Epithelial cell of prostate (primary cell): ENCODE measurements around the gene CFAP299.
"Not testable (repeated sequence)": the region's sequence is repeated elsewhere in the genome, so short reads cannot be mapped to it uniquely, and the experiment has no call there.

Experiments used
- DNase-seq: peaks from one replicate; pipeline ENCODE4 v3.0.0-alpha.2; 2011; ENCODE audit warnings: low read depth, low spot score
- H3K27ac ChIP-seq: fragments of 450-650 bp; 2 replicates; pipeline ENCODE4 v1.5.1; 2017; ENCODE audit warnings: mild to moderate bottlenecking

The CFAP299 gene

DNA sequence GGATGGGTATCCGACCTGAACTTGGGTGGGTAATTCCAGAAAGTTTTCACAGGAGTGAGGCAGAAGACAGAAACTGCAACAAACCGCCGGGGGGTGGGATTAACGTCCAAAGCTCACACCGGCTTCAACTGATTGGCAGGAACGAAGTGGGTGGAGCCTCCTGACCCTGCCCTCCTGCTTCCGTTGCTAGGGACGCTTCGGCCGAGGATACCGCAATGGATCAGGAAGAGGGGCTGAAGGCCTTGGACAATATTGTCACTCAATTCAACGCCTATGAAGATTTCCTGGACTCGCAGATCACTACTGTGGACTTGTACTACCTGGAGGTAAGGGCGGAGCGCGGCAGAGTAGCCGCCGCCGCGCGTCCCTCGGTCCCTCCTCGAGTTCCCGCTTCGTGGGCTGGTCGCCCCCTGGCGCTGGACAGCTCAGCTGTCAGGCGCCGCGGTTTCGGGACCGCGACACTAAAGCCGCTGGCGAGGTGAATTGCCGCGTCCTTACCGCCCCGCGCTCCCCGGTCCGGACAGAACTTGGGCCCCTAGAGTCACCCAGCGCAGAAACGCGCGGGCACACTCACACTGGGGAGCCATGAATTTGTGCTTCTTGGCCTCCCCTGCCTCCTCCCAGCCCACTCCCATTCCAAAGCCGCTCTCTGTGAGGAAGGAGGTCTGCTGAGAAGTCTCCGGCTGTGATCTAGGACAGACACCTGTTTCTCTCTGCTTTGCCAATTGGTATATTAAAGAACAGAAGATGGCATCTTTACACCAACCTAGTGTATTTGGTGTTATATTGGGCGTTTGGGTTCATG is at the start of gene CFAP299:
CFAP299 (plus strand) TSS at position 177 of the 805 bp plus-strand sequence.
- DNase-seq: peak; percentile 44
- no peak within 1 kb of the TSS for H3K27ac ChIP-seq

- no peak overlapping the region for H3K27ac ChIP-seq
- no peak for DNase-seq
Observed at GRCh38 chr4:80286451-80286850, 49.1 kb upstream of the CFAP299 start.

- DNase-seq, H3K27ac ChIP-seq: not testable (repeated sequence)
Observed at GRCh38 chr4:80290665-80291064, 44.9 kb upstream of the CFAP299 start.

DNA sequence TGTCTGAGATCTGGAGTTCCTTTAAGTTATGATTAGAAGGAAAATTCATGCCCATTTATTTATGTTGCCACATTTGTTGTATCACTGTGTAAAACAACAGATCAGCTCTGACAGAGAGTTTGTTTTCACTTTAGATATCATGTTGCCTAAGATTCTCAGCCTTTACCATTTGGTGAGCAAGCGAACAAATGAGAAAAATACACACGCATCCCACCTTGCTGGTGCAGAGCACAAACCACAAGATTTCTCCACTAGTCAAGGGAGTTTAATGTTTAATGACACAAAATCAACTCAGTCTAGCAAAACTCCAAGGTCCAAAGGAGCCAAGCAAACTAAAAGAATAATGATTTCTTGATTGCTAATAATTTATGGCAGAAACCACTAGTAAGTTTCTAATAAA is 41.3 kb upstream of the CFAP299 start:
- DNase-seq: no peak
- no peak overlapping the region for H3K27ac ChIP-seq

DNA sequence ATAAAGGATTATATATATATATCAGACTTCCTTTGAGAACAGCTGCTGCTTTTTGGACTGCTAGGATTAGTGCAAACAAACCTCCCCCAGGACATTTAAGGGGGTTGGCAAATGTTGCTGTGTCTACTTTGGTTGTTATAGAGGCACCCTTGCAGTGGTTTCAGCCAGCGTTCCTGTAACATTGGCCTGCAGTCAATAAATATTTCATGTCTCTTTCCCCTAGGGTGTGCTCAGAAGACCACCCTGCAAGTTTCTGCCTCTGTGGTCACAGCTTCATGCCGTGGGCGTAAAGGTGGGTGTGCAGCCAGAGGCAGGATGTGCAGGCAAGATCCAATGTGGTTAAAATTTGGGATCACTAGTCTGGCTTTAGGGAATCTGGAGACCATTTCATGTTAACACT is 40.2 kb upstream of the CFAP299 start:
- no peak for DNase-seq
- H3K27ac ChIP-seq: no peak overlapping the region

GRCh38 chr4:80295826-80296225 is 39.7 kb upstream of the CFAP299 start:
- no peak overlapping the region for H3K27ac ChIP-seq

GRCh38 chr4:80301884-80302283 is 33.6 kb upstream of the CFAP299 start:
- H3K27ac ChIP-seq: no peak overlapping the region
- DNase-seq: no peak

More at GRCh38 chr4:80295826-80296225, 39.7 kb upstream of the CFAP299 start:
- DNase-seq: no peak

DNA sequence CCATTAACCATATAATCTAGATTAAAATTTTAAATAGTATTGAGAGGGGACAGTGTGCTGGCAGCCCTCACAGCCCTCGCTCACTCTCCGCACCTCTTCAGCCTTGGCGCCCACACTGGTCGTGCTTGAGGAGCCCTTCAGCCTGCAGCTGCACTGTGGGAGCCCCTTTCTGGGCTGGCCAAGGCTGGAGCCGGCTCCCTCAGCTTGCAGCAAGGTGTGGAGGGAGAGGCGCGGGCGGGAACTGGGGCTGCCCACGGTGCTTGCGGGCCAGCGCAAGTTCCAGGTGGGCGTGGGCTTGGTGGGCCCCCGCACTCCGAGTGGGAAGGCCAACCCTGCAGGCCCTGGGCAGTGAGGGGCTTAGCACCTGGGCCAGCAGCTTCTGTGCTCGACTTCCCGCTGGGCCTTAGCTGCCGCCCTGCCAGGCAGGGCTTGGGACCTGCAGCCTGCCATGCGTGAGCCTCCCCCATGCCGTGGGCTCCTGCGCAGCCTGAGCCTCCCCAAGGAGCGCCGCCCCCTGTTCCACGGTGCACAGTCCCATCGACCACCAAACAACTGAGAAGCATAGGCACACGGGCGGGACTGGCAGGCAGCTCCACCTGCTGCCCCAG is 32.8 kb upstream of the CFAP299 start:
- DNase-seq: no peak
- H3K27ac ChIP-seq: no peak overlapping the region

DNA sequence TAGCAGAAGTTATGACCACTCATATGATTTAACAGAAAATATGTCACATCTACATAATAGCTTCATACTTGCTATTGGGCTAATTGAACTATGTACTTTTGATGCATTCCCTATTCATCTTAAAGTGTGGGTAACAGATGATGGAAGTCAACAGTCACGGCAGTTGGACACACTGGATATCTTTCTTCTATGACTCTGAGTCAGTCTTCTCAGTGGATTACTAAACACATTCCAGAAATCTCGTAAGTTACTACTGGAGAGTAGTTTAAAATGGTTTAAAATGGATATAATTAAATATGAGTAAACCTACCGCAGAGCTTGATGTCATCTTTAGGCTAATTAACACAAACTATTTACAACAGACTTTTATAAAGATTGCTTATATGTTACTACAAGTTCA is 30.1 kb upstream of the CFAP299 start:
- H3K27ac ChIP-seq: peak overlapping the region; percentile 89
- DNase-seq: no peak

GRCh38 chr4:80306260-80306659 is 29.3 kb upstream of the CFAP299 start:
- no peak for DNase-seq
- peak overlapping the region; percentile 89 for H3K27ac ChIP-seq

DNA sequence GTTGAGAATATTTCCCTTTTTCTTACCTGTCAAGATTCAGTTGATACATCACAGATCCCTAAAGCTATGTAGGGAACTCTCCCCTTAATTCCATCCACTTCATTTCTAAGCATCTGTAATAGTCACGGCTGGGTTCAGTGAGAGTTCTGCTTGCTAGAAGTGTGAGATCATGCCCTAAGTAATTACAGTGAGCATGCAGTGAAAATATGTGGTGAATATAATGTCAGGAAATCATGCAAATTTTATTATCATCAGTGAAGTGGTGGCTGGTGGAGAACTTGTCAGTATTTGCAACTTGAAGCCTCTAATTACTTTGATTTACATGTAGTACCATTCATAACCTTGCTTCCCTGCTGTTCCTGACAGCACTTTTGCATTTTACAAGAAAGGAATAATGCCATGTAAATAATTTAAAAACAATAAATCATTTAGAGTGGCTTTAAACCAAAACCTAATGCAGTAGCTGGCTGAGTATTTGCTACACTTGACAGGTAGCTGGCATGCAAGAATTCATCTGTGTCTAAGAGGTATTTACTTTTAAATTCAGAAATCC is 28.3 kb upstream of the CFAP299 start:
- DNase-seq: no peak
- peak overlapping the region; percentile 89 for H3K27ac ChIP-seq

DNA sequence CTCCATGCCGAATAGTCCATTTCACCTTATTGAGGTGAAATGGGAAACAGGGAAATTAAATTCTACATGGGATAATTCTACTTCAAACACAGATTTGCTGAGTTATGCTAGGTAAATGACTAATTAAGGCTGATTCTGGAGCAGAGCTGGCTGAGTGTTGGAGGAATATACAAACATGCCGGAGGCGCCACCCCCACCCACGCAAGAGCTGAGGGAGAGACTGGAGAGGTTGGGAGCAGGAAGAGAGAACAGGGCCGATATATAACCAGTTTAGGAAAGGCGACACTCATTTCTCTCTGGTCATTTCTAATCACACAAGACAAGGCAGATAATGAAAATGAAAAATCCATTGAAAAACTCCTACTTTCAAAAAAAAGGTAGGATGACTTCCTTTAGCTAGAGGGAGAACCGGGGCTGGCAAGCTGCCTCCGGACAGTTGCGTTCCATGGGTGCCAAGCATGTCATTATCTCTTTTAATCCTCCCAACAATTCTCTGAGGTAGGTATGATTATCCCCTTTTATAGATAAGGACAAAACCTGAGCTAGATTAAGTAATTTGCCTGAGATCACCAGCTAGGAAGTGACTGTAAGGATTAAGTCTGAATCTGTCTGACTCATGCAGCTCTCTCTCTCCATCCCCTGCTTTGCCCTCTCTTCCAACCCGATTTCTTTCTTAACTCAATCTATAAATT is 27.6 kb upstream of the CFAP299 start:
- H3K27ac ChIP-seq: peak overlapping the region; percentile 89

GRCh38 chr4:80308466-80308822 is 27.1 kb upstream of the CFAP299 start:
- H3K27ac ChIP-seq: peak overlapping the region; percentile 89
- no peak for DNase-seq

More for the DNA sequence above, 27.6 kb upstream of the CFAP299 start:
- DNase-seq: peak; percentile 36

DNA sequence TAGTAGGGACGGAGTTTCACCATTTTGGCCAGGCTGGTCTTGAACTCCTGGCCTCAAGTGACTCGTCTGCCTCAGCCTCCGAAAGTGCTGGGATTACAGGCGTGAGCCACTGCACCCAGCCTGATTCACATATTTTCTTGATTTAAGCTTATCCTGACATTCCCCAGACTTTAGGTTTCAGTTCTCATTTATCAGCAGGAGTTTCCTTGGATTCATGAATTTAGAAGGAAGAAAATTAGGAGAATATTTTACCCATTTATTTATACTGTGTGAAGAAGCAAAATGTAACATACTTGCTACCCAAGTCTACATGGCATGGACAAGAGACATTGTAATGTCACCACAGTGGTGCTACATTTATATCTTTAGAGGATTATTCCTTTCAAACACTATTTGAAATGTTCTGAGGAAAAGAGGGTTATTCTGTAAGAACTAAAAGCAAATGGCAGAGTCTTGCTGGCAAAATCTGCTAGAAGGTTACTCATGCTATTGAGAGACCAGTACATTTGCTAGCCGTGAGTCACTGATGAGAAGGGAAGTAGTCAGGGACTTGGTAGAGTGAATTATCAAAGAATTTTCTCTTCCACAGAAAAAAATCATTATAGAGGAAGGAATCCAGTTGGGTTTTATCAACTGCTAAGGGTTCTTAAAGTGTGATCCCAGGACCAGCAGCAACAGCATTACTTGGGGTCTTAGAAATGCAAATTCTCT is 26.1 kb upstream of the CFAP299 start:
- peak overlapping the region; percentile 89 for H3K27ac ChIP-seq
- DNase-seq: peak; percentile 57

DNA sequence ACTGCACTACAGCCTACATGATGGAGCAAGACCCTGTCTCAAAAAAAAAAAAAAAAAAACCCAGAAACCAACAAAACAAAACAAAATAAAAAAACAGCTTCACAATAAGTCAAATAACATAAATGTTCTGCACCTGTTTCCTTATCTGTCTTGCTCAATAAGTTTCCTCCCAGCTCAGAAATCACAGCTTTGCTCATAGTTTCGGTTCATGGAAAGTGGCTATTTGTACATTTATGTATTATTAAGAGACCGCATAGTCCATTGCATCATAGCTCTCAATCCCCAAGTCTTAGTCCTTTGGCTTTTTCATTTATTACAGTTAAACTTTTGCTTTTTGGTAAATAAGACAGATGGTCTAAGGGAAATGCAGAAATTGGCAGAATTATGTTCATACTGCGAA is 24.4 kb upstream of the CFAP299 start:
- H3K27ac ChIP-seq: no peak overlapping the region
- DNase-seq: no peak

GRCh38 chr4:80312124-80312523 is 23.4 kb upstream of the CFAP299 start:
- H3K27ac ChIP-seq: no peak overlapping the region
- no peak for DNase-seq

GRCh38 chr4:80313627-80314026 is 21.9 kb upstream of the CFAP299 start:
- H3K27ac ChIP-seq: no peak overlapping the region
- no peak for DNase-seq

- not testable (repeated sequence) for H3K27ac ChIP-seq
- DNase-seq: peak; percentile 31
Observed at GRCh38 chr4:80315848-80316247, 19.7 kb upstream of the CFAP299 start.

DNA sequence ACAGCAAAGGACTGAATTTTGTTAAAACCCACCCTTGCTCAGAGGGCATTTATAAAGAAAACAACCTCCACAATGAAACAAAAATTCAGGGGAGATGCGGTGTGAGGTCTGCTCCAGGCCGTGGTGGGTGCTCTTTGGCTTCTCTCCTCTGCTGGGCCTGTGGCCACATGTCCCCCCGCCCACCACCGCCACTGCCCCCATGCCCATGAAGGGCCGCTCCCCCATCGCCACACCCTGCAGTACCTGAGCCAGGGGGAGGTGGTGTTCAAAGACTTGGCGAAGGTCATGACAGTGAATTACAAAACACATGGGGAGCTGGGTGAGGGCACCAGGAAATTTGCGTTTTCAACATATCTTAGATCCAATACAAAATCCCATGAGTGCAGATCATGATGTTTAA is 14.2 kb upstream of the CFAP299 start:
- H3K27ac ChIP-seq: no peak overlapping the region
- DNase-seq: no peak

- DNase-seq: no peak
- no peak overlapping the region for H3K27ac ChIP-seq
Observed at GRCh38 chr4:80321776-80322175, 13.8 kb upstream of the CFAP299 start.
